Nephron progenitor cell (in vitro differentiated cells): ENCODE data around the gene TMEM44.
A peak's percentile ranks its signal among the peaks of the same experiment; 100 is the strongest.

Source experiments
- DNase-seq: peaks from one replicate; pipeline ENCODE4 v3.0.0; 2021
- H3K27ac Mint-ChIP-seq: 2 replicates; pipeline ENCODE4 v1.8.0; 2021; ENCODE audit warnings: mild to moderate bottlenecking, moderate library complexity, mixed read lengths
- H3K27me3 Mint-ChIP-seq: 2 replicates; pipeline ENCODE4 v1.8.0; 2021; ENCODE audit warnings: mild to moderate bottlenecking, low read depth, mixed read lengths; ENCODE audit not compliant: poor library complexity
- H3K36me3 Mint-ChIP-seq: 2 replicates; pipeline ENCODE4 v1.8.0; 2021; ENCODE audit warnings: low read depth, mixed read lengths
- H3K4me1 Mint-ChIP-seq: 2 replicates; pipeline ENCODE4 v1.8.0; 2021; ENCODE audit warnings: mixed read lengths
- H3K4me3 Mint-ChIP-seq: 2 replicates; pipeline ENCODE4 v1.8.0; 2021; ENCODE audit warnings: mild to moderate bottlenecking, moderate library complexity, mixed read lengths
- H3K9me3 Mint-ChIP-seq: 2 replicates; pipeline ENCODE4 v1.8.0; 2021; ENCODE audit warnings: mild to moderate bottlenecking, moderate library complexity, mixed read lengths
- CTCF ChIP-seq: fragments of 200-600 bp; sonication (generic); IDR thresholded peaks from 2 replicates; pipeline ENCODE4 v1.5.0; 2021; ENCODE audit warnings: antibody characterized with exemption

Gene TMEM44

DNA sequence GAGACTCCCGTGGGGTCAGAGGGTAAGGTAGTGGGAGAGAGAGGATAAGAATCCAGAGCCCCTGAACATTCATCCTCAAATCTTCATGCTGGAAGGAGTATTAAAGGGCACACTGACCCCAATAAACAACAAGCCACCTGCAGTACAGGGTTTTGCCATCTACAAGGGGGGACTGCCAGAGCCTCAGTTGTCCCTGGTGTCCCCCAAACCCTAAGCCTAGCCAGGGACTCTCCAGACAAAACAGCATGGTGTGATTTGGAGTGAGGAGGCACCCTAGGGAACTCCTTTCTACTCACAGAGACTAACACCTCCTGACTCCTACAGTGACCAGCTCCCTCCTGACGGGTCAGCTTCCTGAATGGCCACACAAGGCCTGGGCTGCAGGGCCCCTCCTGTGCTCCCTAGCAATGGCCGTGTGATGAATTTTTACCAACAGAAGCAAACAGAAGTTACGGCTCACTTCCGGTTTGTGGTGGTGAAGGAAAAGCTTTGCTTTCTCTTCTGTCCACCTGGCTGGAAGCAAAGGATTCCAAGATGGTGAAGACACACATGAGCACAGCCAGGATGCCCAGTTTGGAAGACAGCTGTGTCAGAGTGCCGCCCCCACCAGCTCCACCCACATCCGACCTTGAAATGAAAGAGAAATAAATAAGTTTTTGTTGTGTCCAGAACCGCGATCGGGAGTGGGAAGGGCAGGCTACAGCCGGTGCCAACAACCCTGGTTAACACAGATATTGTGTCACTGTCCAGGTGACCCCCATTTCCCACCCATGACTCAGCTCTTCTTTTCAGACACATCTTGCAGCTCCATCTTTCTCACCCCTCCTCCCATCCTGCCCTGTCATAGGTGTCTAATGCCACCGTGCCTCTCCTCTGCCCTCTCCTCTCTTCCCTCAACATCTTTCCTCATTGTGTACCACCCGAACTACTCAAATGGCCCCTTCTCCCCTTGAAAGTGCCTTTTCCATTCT, 76.8 kb downstream of the TMEM44 start:
- peak overlapping the region; percentile 27 for H3K27ac Mint-ChIP-seq
- no peak for DNase-seq
- H3K27me3 Mint-ChIP-seq = peaks cover 3% of the 10 kb centered on the region
- no peaks in the 10 kb centered on the region for H3K9me3 Mint-ChIP-seq
- TF ChIP-seq CTCF = no peak
- peak overlapping the region; percentile 22 for H3K4me3 Mint-ChIP-seq
- H3K4me1 Mint-ChIP-seq = peaks cover 36% of the 10 kb centered on the region
- H3K36me3 Mint-ChIP-seq = no peaks in the 10 kb centered on the region

GRCh38 chr3:194555175-194556062, 77.8 kb downstream of the TMEM44 start:
- Mint-ChIP-seq H3K4me1 (peaks cover 42% of the 10 kb centered on the region), H3K9me3 (no peaks in the 10 kb centered on the region), H3K36me3 (no peaks in the 10 kb centered on the region), H3K4me3 (peak overlapping the region; percentile 22), H3K27ac (peak overlapping the region; percentile 12), H3K27me3 (peaks cover 3% of the 10 kb centered on the region)
- no peak for DNase-seq
- no peak for TF ChIP-seq CTCF

DNA sequence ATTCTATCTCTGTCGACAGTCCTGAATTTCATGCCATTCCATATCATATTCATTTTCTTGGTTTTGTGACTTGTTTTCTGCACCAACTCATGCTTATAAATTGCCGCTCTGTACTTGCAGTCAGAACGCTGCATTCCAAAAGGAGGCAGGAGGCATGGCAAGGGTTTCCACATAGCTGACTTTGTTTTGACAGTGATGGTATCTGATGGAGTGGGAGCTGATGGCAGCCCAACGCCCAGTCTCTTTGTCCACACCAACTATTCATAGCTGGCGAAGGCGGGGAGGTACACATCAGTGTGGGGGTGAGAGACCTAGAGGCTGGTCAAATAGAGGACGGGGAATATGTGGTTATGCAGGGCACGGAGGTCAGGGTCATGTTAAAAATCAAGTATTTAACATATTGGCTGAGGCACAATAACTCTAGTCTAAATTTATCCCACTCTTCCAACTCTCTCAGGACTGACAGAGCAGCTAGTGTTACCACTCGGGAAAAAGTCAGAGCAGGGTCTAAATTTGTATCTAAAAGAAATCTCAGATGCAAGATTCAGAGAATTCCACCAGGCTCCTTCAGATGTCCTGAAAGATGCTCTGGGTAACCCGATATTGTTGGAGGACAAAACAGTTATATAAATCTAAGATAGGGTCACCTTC, 78.6 kb downstream of the TMEM44 start:
- no peak for DNase-seq
- H3K36me3 Mint-ChIP-seq = no peaks in the 10 kb centered on the region
- H3K4me1 Mint-ChIP-seq = peaks cover 45% of the 10 kb centered on the region
- peaks cover 3% of the 10 kb centered on the region for H3K27me3 Mint-ChIP-seq
- H3K9me3 Mint-ChIP-seq = no peaks in the 10 kb centered on the region
- no peak overlapping the region for H3K4me3 Mint-ChIP-seq
- no peak overlapping the region for H3K27ac Mint-ChIP-seq
- TF ChIP-seq CTCF = no peak

DNA sequence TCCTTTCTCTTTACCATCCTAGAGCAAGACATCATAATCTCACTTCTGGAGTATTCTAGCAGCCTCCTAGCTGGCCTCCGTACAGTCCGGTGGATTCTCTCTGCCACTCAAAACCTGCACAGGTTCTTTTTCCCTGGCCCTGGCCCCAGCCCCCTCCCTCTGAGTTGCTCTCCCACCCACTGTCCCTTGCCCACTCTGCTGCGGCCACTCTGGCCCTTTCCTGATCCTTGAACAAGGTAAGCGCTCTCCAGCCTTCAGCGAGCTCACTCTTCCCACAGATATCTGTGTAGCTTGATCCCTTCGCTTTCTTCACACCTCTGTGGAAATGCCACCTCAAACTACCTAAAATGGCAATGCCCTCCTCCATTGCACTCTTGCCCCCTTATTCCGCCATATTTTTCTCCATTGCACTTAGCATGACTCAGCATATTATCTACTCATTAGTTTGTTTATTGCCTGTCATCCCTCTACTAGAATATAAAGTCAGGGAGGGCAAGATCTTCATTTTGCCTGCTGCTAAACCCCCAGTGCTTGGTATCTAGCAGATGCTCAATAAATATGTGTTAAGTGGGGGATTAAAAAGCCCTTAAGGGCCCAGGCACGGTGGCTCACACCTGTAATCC, 80.8 kb downstream of the TMEM44 start:
- Mint-ChIP-seq H3K9me3 (peaks cover 2% of the 10 kb centered on the region), H3K36me3 (peaks cover 2% of the 10 kb centered on the region), H3K27me3 (peaks cover 3% of the 10 kb centered on the region), H3K27ac (peak overlapping the region; percentile 30), H3K4me3 (no peak overlapping the region), H3K4me1 (peaks cover 49% of the 10 kb centered on the region)
- no peak for TF ChIP-seq CTCF
- no peak for DNase-seq

DNA sequence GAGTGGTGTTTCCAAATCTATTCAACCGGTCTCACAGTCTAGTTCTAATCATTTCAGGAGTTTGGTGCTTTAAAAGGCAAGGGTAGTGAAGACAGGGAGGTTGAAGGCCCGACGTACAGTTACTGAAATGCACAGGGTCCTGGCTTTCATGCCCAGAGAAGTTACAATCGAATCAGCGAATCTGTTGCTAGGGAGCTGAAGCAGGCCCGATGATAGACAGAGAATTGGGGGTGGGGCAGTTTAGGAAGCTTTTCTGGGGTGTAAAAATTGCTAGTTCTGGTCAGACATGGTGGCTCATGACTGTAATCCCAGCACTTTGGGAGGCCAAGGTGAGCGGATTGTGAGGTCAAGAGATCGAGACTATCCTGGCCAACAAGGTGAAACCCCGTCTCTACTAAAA, 83.4 kb downstream of the TMEM44 start:
- TF ChIP-seq CTCF = no peak
- Mint-ChIP-seq H3K4me1 (peaks cover 23% of the 10 kb centered on the region), H3K9me3 (peaks cover 18% of the 10 kb centered on the region), H3K4me3 (no peak overlapping the region), H3K36me3 (peaks cover 7% of the 10 kb centered on the region), H3K27ac (no peak overlapping the region), H3K27me3 (no peaks in the 10 kb centered on the region)
- no peak for DNase-seq
